Liver (tissue), 3 donors: Measurements from ENCODE around the gene VWF.

Experiments used
- EGR1 ChIP-seq, 2 donors: IDR thresholded peaks; 2 replicates each; pipeline ENCODE4 v1.6.1; 2016 to 2018; ENCODE audit warnings: antibody characterized with exemption in 2 of 2, low read depth in 2 of 2
- JUND ChIP-seq, 2 donors: IDR thresholded peaks; 2 replicates each; pipeline ENCODE4 v1.6.1; 2016; ENCODE audit warnings: antibody characterized with exemption in 2 of 2
- REST ChIP-seq: IDR thresholded peaks from 2 replicates; pipeline ENCODE4 v1.6.1; 2016; ENCODE audit warnings: antibody characterized with exemption, mild to moderate bottlenecking
- YY1 ChIP-seq: IDR thresholded peaks from 2 replicates; pipeline ENCODE4 v1.6.1; 2016; ENCODE audit warnings: antibody characterized with exemption, mild to moderate bottlenecking
- ZBTB33 ChIP-seq: IDR thresholded peaks from 2 replicates; pipeline ENCODE4 v1.6.1; 2016; ENCODE audit warnings: antibody characterized with exemption
- TF ChIP-seq, protein P1 (sequence below): fragments of 150-350 bp; IDR thresholded peaks from 2 replicates; pipeline ENCODE4 v1.5.1; 2017; ENCODE audit warnings: improper control_type of control experiment, low read depth, low read length; ENCODE audit not compliant: missing input control
- TF ChIP-seq, protein P2 (sequence below): IDR thresholded peaks from 2 replicates; pipeline ENCODE4 v1.6.1; 2016; ENCODE audit warnings: antibody characterized with exemption
- donor health status: healthy.
- donor health status: healthy.

GRCh38 chr12:6076346-6076745 lies 48.1 kb downstream of the VWF start:
- TF ChIP-seq, protein P1, sequence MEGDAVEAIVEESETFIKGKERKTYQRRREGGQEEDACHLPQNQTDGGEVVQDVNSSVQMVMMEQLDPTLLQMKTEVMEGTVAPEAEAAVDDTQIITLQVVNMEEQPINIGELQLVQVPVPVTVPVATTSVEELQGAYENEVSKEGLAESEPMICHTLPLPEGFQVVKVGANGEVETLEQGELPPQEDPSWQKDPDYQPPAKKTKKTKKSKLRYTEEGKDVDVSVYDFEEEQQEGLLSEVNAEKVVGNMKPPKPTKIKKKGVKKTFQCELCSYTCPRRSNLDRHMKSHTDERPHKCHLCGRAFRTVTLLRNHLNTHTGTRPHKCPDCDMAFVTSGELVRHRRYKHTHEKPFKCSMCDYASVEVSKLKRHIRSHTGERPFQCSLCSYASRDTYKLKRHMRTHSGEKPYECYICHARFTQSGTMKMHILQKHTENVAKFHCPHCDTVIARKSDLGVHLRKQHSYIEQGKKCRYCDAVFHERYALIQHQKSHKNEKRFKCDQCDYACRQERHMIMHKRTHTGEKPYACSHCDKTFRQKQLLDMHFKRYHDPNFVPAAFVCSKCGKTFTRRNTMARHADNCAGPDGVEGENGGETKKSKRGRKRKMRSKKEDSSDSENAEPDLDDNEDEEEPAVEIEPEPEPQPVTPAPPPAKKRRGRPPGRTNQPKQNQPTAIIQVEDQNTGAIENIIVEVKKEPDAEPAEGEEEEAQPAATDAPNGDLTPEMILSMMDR: no peak
- TF ChIP-seq REST: no peak
- no peak for TF ChIP-seq YY1
- TF ChIP-seq, protein P2, sequence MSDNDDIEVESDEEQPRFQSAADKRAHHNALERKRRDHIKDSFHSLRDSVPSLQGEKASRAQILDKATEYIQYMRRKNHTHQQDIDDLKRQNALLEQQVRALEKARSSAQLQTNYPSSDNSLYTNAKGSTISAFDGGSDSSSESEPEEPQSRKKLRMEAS: no peak
- no peak for TF ChIP-seq EGR1 (IDR thresholded peaks at IDR 0.05; ENCODE audit: low read depth in 2 of 2)
- TF ChIP-seq JUND (IDR thresholded peaks at IDR 0.05): no peak
- TF ChIP-seq ZBTB33: no peak
